HEK293 (cell line): ENCODE results near the gene CX3CL1.

Experiments used
- CTCF ChIA-PET: fragments of 350-600 bp; formaldehyde crosslinking; extraction: SDS; loops from one replicate; lab custom pipeline; 2021; ENCODE audit warnings: antibody characterized with exemption; lab: Yijun Ruan, JAX
- POLR2A ChIA-PET: fragments of 300-600 bp; formaldehyde crosslinking; extraction: SDS; loops from one replicate; lab custom pipeline; 2020; ENCODE audit warnings: antibody characterized with exemption, inconsistent platforms; lab: Yijun Ruan, JAX
- H3K27ac ChIP-seq: fragments of 200-500 bp; sonication (Bioruptor generic); 2 replicates; pipeline ENCODE4 v1.5.1; 2014; ENCODE audit warnings: low read depth, low read length, control low read depth, inconsistent platforms; ENCODE audit errors: extremely low read depth
- H3K36me3 ChIP-seq, 2 experiments: fragments of 200-500 bp in 1 of 2; sonication (Bioruptor generic) in 1 of 2; 1 replicate in 1 of 2; 2 replicates in 1 of 2; pipeline ENCODE4 v1.5.1; 2014 to 2017; ENCODE audit warnings: inconsistent platforms in 2 of 2, low read length in 2 of 2; ENCODE audit not compliant: control insufficient read depth in 2 of 2, insufficient read depth in 1 of 2
- H3K4me1 ChIP-seq: fragments of 200-500 bp; sonication (Bioruptor generic); 2 replicates; pipeline ENCODE4 v1.5.1; 2014; ENCODE audit warnings: mild to moderate bottlenecking, low read length, inconsistent platforms; ENCODE audit not compliant: control insufficient read depth, insufficient read depth
- H3K4me3 ChIP-seq: 2 replicates; pipeline ENCODE4 v1.5.1; 2011; ENCODE audit warnings: low read depth, mild to moderate bottlenecking, control low read depth, low read length, moderate library complexity
- H3K9me3 ChIP-seq: fragments of 200-500 bp; sonication (Bioruptor generic); 2 replicates; pipeline ENCODE4 v1.5.1; 2014; ENCODE audit warnings: low read depth, low read length, inconsistent platforms; ENCODE audit not compliant: control insufficient read depth, insufficient read depth
- EGR2 ChIP-seq: fragments of 450-650 bp; formaldehyde crosslinking; IDR thresholded peaks from 2 replicates; pipeline ENCODE4 v1.5.1; 2016; ENCODE audit warnings: low read depth, missing biosample characterization, missing genetic modification characterization
- GLIS1 ChIP-seq: fragments of 450-650 bp; formaldehyde crosslinking; IDR thresholded peaks from 2 replicates; pipeline ENCODE4 v1.5.1; 2016; ENCODE audit warnings: missing biosample characterization, missing genetic modification characterization
- GLIS2 ChIP-seq: fragments of 450-650 bp; formaldehyde crosslinking; IDR thresholded peaks from 2 replicates; pipeline ENCODE4 v1.5.1; 2016; ENCODE audit warnings: missing biosample characterization, missing genetic modification characterization
- MZF1 ChIP-seq: fragments of 450-650 bp; formaldehyde crosslinking; IDR thresholded peaks from 2 replicates; pipeline ENCODE4 v1.5.1; 2017; ENCODE audit warnings: missing biosample characterization, missing genetic modification characterization, borderline replicate concordance
- PRDM1 ChIP-seq: fragments of 450-650 bp; formaldehyde crosslinking; IDR thresholded peaks from 2 replicates; pipeline ENCODE4; 2016; ENCODE audit warnings: missing biosample characterization, missing genetic modification characterization
- ZBTB1 ChIP-seq: fragments of 450-650 bp; formaldehyde crosslinking; IDR thresholded peaks from 2 replicates; pipeline ENCODE4 v1.5.1; 2016; ENCODE audit warnings: missing biosample characterization, missing genetic modification characterization
- ZBTB20 ChIP-seq: fragments of 450-650 bp; formaldehyde crosslinking; IDR thresholded peaks from 2 replicates; pipeline ENCODE4 v1.5.1; 2016; ENCODE audit warnings: missing biosample characterization, missing genetic modification characterization
- ZBTB48 ChIP-seq: fragments of 450-650 bp; formaldehyde crosslinking; IDR thresholded peaks from 2 replicates; pipeline ENCODE4 v1.5.1; 2016; ENCODE audit warnings: missing biosample characterization, missing genetic modification characterization
- ZEB2 ChIP-seq: fragments of 450-650 bp; formaldehyde crosslinking; IDR thresholded peaks from 2 replicates; pipeline ENCODE4 v1.5.1; 2016; ENCODE audit warnings: missing biosample characterization, missing genetic modification characterization
- ZFHX2 ChIP-seq: fragments of 450-650 bp; formaldehyde crosslinking; conservative IDR thresholded peaks from 2 replicates; pipeline ENCODE4 v1.5.1; 2016; ENCODE audit warnings: missing biosample characterization, missing genetic modification characterization
- ZIC2 ChIP-seq: fragments of 450-650 bp; formaldehyde crosslinking; IDR thresholded peaks from 2 replicates; pipeline ENCODE4 v1.5.1; 2016; ENCODE audit warnings: missing biosample characterization, missing genetic modification characterization
- ZNF112 ChIP-seq: fragments of 450-650 bp; formaldehyde crosslinking; IDR thresholded peaks from 2 replicates; pipeline ENCODE4 v1.5.0; 2017; ENCODE audit warnings: missing biosample characterization, missing genetic modification characterization
- ZNF138 ChIP-seq: fragments of 450-650 bp; formaldehyde crosslinking; IDR thresholded peaks from 2 replicates; pipeline ENCODE4 v1.5.1; 2016; ENCODE audit warnings: missing biosample characterization, missing genetic modification characterization, borderline replicate concordance
- ZNF169 ChIP-seq: fragments of 450-650 bp; formaldehyde crosslinking; IDR thresholded peaks from 2 replicates; pipeline ENCODE4 v1.5.1; 2016; ENCODE audit warnings: missing biosample characterization, missing genetic modification characterization
- ZNF266 ChIP-seq: fragments of 450-650 bp; formaldehyde crosslinking; IDR thresholded peaks from 2 replicates; pipeline ENCODE4 v1.5.1; 2016; ENCODE audit warnings: missing biosample characterization, missing genetic modification characterization, low read depth
- ZNF292 ChIP-seq: fragments of 450-650 bp; formaldehyde crosslinking; IDR thresholded peaks from 2 replicates; pipeline ENCODE4 v1.5.1; 2016; ENCODE audit warnings: low read depth, missing biosample characterization, missing genetic modification characterization, borderline replicate concordance
- ZNF335 ChIP-seq: fragments of 450-650 bp; formaldehyde crosslinking; conservative IDR thresholded peaks from 2 replicates; pipeline ENCODE4 v1.5.1; 2016; ENCODE audit warnings: missing biosample characterization, missing genetic modification characterization
- ZNF423 ChIP-seq: fragments of 450-650 bp; formaldehyde crosslinking; IDR thresholded peaks from 2 replicates; pipeline ENCODE4 v1.5.1; 2016; ENCODE audit warnings: missing biosample characterization, missing genetic modification characterization
- ZNF549 ChIP-seq: fragments of 450-650 bp; IDR thresholded peaks from 2 replicates; pipeline ENCODE4 v1.5.1; 2018; ENCODE audit warnings: missing biosample characterization, missing genetic modification characterization, mild to moderate bottlenecking, inconsistent platforms, moderate library complexity
- ZNF585B ChIP-seq: fragments of 450-650 bp; formaldehyde crosslinking; IDR thresholded peaks from 2 replicates; pipeline ENCODE4 v1.5.1; 2016; ENCODE audit warnings: missing biosample characterization, missing genetic modification characterization
- ZNF658 ChIP-seq: fragments of 450-650 bp; formaldehyde crosslinking; IDR thresholded peaks from 2 replicates; pipeline ENCODE4; 2016; ENCODE audit warnings: missing biosample characterization, missing genetic modification characterization
- ZNF76 ChIP-seq: fragments of 450-650 bp; formaldehyde crosslinking; IDR thresholded peaks from 2 replicates; pipeline ENCODE4; 2016; ENCODE audit warnings: low read depth, missing biosample characterization, missing genetic modification characterization, borderline replicate concordance
- TF ChIP-seq, protein P1 (sequence below): fragments of 450-650 bp; formaldehyde crosslinking; IDR thresholded peaks from 2 replicates; pipeline ENCODE4 v1.5.1; 2017; ENCODE audit warnings: missing biosample characterization, missing genetic modification characterization
- TF ChIP-seq, protein P2 (sequence below): sonication (generic); formaldehyde crosslinking; IDR thresholded peaks from 2 replicates; pipeline ENCODE4 v1.8.1; 2022; ENCODE audit warnings: mild to moderate bottlenecking, moderate library complexity, missing genetic modification reagents
- TF ChIP-seq, protein P3 (sequence below): fragments of 450-650 bp; formaldehyde crosslinking; IDR thresholded peaks from 2 replicates; pipeline ENCODE4 v1.5.1; 2017; ENCODE audit warnings: missing biosample characterization, mild to moderate bottlenecking, missing genetic modification characterization, moderate library complexity
- TF ChIP-seq, protein P4 (sequence below): fragments of 450-650 bp; formaldehyde crosslinking; IDR thresholded peaks from 2 replicates; pipeline ENCODE4 v1.5.1; 2016; ENCODE audit warnings: missing biosample characterization, missing genetic modification characterization
- TF ChIP-seq, protein P5 (sequence below): fragments of 450-650 bp; formaldehyde crosslinking; IDR thresholded peaks from 2 replicates; pipeline ENCODE4 v1.5.1; 2017; ENCODE audit warnings: missing biosample characterization, missing genetic modification characterization
- TF ChIP-seq, protein P6 (sequence below): fragments of 450-650 bp; formaldehyde crosslinking; IDR thresholded peaks from 2 replicates; pipeline ENCODE4 v1.5.1; 2016; ENCODE audit warnings: missing biosample characterization, missing genetic modification characterization

CX3CL1 gene

DNA sequence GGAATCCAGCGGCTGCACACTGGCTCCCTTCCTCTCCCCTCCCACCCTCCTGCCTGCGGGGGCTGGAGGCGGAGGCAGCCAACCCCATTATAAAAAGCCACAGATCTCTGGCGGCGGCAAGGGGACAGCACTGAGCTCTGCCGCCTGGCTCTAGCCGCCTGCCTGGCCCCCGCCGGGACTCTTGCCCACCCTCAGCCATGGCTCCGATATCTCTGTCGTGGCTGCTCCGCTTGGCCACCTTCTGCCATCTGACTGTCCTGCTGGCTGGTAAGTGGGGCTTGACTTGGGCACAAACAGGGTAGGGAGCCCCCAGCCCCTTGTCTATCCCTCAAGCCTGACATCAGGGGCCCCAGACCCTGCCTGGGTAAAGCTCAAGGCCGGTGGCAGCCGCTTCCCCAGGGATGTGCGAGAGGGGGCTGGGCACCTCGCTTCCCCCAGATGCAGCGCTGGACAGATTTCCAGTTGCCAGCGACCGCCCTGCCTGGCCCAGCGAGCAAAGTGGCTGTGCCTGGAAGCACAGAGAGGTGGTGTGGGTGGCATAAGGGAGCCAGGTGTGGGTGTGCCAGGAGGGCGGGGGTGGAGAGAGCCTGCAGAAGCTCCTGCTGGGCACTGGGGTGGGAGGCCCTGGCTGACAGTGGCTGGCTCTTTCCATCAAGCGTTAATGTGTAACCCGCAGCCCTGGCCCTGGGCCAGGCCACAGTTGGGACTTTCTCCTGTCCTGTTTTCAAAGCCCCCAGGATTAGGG is at the start of gene CX3CL1:
TSS of gene CX3CL1 (plus strand) at position 119 of the 745 bp plus-strand sequence. CDS start at position 198, 79 bp downstream.
- ChIA-PET CTCF (interaction anchor here (0.6 to 0.8 kb wide), 3 partner anchors 12 to 52 kb away, joined by 3 to 4 read pairs (median 3); no protein-coding TSS in a partner anchor), POLR2A (no interaction called here)
- Histone ChIP-seq H3K36me3 (no peaks in the 10 kb centered on the region), H3K4me3 (peak within 1 kb of the TSS; percentile 22; the same call in 1 of the 2 replicates), H3K4me1 (peaks cover 10% of the 10 kb centered on the region), H3K27ac (no peak within 1 kb of the TSS; the same call in 1 of the 2 replicates), H3K9me3 (no peaks in the 10 kb centered on the region)
- peak; percentile 86 for TF ChIP-seq EGR2 (tag by site-specific recombination)
- TF ChIP-seq ZFHX2 (tag by site-specific recombination): peak; percentile 90
- no peak for TF ChIP-seq ZNF292 (tag by site-specific recombination)
- TF ChIP-seq ZNF585B (tag by site-specific recombination): no peak
- TF ChIP-seq ZNF76: no peak
- TF ChIP-seq ZNF169 (tag by site-specific recombination): no peak
- TF ChIP-seq, protein P1, sequence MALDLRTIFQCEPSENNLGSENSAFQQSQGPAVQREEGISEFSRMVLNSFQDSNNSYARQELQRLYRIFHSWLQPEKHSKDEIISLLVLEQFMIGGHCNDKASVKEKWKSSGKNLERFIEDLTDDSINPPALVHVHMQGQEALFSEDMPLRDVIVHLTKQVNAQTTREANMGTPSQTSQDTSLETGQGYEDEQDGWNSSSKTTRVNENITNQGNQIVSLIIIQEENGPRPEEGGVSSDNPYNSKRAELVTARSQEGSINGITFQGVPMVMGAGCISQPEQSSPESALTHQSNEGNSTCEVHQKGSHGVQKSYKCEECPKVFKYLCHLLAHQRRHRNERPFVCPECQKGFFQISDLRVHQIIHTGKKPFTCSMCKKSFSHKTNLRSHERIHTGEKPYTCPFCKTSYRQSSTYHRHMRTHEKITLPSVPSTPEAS: no peak
- TF ChIP-seq ZNF658: no peak
- TF ChIP-seq ZEB2 (tag by site-specific recombination): no peak
- no peak for TF ChIP-seq GLIS1 (tag by site-specific recombination)
- TF ChIP-seq, protein P2, sequence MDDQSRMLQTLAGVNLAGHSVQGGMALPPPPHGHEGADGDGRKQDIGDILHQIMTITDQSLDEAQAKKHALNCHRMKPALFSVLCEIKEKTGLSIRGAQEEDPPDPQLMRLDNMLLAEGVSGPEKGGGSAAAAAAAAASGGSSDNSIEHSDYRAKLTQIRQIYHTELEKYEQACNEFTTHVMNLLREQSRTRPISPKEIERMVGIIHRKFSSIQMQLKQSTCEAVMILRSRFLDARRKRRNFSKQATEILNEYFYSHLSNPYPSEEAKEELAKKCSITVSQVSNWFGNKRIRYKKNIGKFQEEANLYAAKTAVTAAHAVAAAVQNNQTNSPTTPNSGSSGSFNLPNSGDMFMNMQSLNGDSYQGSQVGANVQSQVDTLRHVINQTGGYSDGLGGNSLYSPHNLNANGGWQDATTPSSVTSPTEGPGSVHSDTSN (CRISPR knock-in tag): no peak
- peak; percentile 27; the same call in 1 of the 2 replicates for TF ChIP-seq ZBTB20 (tag by site-specific recombination)
- TF ChIP-seq ZNF423 (tag by site-specific recombination): no peak
- TF ChIP-seq, protein P3, sequence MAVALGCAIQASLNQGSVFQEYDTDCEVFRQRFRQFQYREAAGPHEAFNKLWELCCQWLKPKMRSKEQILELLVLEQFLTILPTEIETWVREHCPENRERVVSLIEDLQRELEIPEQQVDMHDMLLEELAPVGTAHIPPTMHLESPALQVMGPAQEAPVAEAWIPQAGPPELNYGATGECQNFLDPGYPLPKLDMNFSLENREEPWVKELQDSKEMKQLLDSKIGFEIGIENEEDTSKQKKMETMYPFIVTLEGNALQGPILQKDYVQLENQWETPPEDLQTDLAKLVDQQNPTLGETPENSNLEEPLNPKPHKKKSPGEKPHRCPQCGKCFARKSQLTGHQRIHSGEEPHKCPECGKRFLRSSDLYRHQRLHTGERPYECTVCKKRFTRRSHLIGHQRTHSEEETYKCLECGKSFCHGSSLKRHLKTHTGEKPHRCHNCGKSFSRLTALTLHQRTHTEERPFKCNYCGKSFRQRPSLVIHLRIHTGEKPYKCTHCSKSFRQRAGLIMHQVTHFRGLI (tag by site-specific recombination): no peak
- peak; percentile 26; the same call in 1 of the 2 replicates for TF ChIP-seq ZNF335 (tag by site-specific recombination)
- TF ChIP-seq ZNF266 (tag by site-specific recombination): no peak
- TF ChIP-seq MZF1 (tag by site-specific recombination): no peak
- peak; percentile 33 for TF ChIP-seq ZIC2
- peak; percentile 34; the same call in 1 of the 2 replicates for TF ChIP-seq ZBTB48 (tag by site-specific recombination)
- TF ChIP-seq ZNF549 (tag by site-specific recombination): no peak
- TF ChIP-seq GLIS2 (tag by site-specific recombination): no peak
- TF ChIP-seq, protein P4, sequence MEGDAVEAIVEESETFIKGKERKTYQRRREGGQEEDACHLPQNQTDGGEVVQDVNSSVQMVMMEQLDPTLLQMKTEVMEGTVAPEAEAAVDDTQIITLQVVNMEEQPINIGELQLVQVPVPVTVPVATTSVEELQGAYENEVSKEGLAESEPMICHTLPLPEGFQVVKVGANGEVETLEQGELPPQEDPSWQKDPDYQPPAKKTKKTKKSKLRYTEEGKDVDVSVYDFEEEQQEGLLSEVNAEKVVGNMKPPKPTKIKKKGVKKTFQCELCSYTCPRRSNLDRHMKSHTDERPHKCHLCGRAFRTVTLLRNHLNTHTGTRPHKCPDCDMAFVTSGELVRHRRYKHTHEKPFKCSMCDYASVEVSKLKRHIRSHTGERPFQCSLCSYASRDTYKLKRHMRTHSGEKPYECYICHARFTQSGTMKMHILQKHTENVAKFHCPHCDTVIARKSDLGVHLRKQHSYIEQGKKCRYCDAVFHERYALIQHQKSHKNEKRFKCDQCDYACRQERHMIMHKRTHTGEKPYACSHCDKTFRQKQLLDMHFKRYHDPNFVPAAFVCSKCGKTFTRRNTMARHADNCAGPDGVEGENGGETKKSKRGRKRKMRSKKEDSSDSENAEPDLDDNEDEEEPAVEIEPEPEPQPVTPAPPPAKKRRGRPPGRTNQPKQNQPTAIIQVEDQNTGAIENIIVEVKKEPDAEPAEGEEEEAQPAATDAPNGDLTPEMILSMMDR (tag by site-specific recombination): peak; percentile 31; the same call in 1 of the 2 replicates
- no peak for TF ChIP-seq ZNF112 (tag by site-specific recombination)
- no peak for TF ChIP-seq PRDM1 (tag by site-specific recombination)
- TF ChIP-seq, protein P5, sequence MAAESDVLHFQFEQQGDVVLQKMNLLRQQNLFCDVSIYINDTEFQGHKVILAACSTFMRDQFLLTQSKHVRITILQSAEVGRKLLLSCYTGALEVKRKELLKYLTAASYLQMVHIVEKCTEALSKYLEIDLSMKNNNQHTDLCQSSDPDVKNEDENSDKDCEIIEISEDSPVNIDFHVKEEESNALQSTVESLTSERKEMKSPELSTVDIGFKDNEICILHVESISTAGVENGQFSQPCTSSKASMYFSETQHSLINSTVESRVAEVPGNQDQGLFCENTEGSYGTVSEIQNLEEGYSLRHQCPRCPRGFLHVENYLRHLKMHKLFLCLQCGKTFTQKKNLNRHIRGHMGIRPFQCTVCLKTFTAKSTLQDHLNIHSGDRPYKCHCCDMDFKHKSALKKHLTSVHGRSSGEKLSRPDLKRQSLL (tag by site-specific recombination): 0 out of 2 replicates have a peak, but pooled peaks have one; percentile 46
- TF ChIP-seq ZBTB1 (tag by site-specific recombination): no peak
- no peak for TF ChIP-seq ZNF138 (tag by site-specific recombination)
- TF ChIP-seq, protein P6, sequence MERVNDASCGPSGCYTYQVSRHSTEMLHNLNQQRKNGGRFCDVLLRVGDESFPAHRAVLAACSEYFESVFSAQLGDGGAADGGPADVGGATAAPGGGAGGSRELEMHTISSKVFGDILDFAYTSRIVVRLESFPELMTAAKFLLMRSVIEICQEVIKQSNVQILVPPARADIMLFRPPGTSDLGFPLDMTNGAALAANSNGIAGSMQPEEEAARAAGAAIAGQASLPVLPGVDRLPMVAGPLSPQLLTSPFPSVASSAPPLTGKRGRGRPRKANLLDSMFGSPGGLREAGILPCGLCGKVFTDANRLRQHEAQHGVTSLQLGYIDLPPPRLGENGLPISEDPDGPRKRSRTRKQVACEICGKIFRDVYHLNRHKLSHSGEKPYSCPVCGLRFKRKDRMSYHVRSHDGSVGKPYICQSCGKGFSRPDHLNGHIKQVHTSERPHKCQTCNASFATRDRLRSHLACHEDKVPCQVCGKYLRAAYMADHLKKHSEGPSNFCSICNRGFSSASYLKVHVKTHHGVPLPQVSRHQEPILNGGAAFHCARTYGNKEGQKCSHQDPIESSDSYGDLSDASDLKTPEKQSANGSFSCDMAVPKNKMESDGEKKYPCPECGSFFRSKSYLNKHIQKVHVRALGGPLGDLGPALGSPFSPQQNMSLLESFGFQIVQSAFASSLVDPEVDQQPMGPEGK (tag by site-specific recombination): peak; percentile 32; the same call in 1 of the 2 replicates
